Body of pancreas (tissue), 4 donors: Measurements from ENCODE around the gene DLGAP1.

Experiments
- POLR2A ChIP-seq, 3 donors: fragments of 450-650 bp; IDR thresholded peaks; one replicate each; pipeline ENCODE4 v1.6.1; 2016; ENCODE audit warnings: antibody characterized with exemption in 3 of 3, mild to moderate bottlenecking in 2 of 3
- TF ChIP-seq, protein P1 (sequence below), 7 experiments: fragments of 450-650 bp in 4 of 7; fragments of 200-600 bp in 3 of 7; sonication (generic) in 3 of 7; IDR thresholded peaks; one replicate each; pipeline ENCODE4 v1.5.1; 2016 to 2019; ENCODE audit warnings: antibody characterized with exemption in 7 of 7

DNA sequence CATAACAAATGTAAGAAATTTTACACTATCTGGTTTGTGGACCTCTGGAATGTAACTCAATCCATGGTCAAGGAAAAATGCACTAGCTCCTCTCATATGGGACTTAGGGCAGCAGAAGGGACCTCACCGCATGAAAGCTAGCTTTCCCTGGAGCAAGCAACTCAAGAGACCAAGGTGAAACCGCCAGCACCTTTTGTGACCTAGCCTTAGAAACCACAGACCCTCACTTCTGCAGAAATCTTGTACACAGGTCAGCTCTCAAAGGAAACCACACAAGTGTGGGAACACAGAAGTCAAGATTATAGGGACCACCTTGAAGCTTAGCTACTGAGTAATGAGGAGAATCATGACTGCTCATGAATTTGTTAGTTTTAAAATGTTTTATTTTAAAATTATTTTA is 222.5 kb downstream of the DLGAP1 start:
- no peak for TF ChIP-seq POLR2A (IDR thresholded peaks at IDR 0.05)
- TF ChIP-seq, protein P1, sequence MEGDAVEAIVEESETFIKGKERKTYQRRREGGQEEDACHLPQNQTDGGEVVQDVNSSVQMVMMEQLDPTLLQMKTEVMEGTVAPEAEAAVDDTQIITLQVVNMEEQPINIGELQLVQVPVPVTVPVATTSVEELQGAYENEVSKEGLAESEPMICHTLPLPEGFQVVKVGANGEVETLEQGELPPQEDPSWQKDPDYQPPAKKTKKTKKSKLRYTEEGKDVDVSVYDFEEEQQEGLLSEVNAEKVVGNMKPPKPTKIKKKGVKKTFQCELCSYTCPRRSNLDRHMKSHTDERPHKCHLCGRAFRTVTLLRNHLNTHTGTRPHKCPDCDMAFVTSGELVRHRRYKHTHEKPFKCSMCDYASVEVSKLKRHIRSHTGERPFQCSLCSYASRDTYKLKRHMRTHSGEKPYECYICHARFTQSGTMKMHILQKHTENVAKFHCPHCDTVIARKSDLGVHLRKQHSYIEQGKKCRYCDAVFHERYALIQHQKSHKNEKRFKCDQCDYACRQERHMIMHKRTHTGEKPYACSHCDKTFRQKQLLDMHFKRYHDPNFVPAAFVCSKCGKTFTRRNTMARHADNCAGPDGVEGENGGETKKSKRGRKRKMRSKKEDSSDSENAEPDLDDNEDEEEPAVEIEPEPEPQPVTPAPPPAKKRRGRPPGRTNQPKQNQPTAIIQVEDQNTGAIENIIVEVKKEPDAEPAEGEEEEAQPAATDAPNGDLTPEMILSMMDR (IDR thresholded peaks at IDR 0.05): no peak
